ENCODE measurements around the gene LRRC32.

Gene LRRC32

DNA sequence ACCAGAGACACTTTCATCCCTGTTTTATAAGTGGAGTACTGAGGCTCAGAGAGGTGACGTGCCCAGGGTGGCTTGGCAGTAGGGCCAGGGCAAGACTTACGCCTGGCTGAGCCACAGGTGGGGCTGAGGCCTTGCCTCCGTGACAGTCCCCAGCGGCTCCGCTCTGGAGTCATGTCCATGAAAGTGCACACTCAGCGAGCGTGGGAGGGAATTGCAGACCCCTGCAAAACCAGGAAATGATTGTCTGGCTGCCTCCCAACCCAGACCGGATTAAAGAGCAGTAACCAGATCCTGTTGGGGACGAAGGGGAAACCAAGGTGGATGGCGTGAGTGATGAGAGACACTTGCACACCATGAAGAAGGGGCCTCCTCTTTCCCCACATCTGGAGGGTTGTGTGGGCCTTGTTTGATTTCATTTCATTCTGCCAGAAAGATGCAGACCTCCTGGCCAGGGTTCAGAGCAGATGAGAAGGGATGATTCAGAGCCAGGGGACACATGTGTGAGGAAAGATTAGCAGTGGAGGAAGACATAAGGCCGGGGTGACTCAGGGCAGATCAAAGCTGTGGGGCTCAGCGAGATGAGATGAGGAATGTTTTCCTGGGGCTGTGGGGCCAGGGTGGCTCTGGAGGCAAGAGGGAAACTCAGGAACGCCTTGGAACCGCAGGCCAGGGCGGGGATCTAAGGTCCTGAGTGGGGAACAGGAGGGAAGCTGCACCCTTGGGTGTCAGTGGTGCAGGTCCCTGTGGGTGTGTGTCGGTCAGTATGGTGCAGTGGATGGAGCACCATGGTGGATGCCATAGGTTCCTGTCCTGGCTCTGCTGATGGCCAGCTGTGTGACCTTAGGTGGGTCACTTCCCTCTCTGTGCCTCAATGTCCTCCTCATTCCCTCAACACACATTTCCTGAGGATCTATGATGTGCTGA lies 29.9 kb upstream of the LRRC32 start:
- no peak for DNase-seq (ENCODE audit: low read depth in 2 of 2)

DNA sequence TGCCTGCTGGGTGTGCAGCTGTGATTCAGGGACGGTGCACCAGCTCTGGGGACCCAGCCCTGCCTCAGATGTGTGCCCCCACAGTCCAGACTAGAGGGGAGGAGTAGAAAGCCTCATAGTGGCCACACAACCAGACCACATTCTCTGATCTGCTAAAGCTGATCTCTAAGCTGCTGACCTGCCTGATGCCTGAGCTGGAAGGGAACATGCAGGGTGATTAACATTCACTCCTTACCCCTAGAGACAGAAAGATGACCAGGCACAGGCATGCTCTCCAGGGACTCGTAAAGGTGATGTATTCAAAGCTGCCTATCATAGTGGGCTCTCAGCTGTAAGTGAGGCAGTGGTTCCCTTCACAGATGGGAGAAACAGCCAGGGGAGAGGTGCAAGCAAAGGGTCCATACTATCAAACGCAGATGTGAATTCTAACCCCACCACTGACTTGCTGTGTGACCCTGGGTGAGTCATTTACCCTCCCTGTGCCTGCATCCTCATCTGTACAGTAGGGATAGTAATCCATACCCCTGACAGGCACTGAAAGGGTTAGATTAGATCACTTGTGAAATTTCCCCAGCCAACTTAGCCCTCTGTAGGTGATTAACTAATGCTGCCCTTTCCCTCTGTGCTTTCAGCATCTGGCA lies 29.0 kb upstream of the LRRC32 start:
- no peak for DNase-seq (ENCODE audit: low read depth in 2 of 2)

DNA sequence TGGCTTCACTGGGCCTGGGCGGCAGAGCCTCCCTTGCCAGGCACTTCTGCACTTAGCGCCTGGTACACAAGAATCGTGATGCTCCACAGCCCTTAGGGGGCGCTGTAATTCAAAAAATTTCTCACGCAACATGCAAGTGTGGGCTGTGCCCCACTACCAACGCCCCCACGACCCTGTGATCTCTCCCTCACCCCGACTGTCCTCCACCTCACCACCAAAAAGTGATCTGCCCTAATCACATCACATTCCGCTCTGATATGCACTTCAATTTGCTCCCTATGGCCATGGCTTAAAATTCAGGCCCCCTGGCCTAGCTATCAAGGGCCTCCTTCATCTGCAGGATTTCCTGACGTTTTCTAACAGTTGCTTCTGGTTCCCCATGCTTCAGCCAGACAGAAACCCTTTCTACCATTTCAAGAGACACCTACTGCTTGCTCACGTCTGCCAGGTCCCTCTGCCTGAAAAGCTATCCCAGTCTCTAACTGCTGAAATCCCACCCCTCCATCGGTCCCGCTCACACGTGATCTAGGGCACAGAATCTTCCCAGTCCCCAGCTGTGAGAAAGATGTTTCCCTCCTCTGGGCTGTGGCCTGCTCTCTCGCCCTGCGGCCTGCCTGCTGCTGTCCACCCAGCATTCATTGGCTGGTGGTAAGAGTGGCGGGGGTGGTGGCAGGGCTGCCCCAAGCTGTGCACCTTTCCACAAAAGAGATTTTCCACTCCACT lies 27.9 kb upstream of the LRRC32 start:
- no peak for DNase-seq (ENCODE audit: low read depth in 2 of 2)

DNA sequence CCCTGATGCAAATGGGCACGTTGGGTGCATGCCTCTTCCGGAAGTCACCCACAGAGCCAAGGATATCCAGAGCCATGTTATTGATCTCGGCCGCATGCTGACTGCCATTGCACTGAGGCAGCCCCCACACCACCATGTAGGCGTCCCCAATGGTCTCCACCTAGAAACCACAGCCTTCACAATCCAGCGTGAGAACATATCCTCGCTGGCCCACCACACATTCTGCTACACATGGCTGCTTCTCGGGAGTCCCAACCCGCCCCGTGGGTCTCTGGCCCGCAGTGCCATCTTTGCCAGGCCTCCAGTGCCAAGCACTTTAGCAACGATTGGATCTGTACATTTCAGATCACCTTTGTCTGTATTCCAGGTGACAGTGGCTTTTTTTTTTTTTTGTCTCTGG lies 26.2 kb upstream of the LRRC32 start:
- DNase-seq (ENCODE audit: low read depth in 2 of 2), result no peak

DNA sequence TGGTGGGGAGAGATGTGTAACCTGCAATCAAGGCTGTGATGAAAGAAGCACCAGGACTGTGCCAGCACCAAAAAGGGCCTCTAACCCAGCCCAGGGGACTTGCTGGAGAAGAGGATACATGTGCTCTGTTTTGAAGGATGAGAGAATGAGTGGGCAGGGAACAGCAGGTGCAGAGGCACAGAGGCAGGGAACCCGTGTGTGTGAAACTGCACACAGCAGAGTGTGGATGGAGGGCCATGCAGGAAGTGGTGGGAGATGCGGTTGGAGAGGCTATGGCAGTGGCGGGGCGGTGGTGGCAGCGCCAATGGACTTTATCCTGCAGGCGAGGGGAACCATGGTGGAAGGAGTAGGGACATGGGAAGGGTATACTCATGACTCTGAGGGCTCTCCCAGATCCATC lies 25.2 kb upstream of the LRRC32 start:
- no peak for DNase-seq (ENCODE audit: low read depth in 2 of 2)

DNA sequence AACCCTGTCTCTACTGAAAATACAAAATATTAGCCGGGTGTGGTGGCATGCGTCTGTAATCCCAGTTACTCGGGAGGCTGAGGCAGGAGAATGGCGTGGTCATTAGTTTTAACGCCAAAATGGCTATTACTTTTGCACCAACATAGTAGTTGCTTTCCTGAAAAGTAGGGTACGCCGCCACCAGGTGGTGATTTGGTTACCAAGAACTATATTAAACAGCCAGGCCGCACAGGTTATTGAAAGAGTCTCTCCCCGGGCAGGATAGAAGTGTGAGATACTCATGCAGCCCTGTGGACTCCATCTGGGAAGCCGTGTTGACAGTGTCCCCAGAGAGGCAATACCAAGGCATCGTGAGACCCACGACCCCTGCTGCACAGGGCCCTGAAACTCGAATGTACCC lies 24.6 kb upstream of the LRRC32 start:
- no peak for DNase-seq (ENCODE audit: low read depth in 2 of 2)

DNA sequence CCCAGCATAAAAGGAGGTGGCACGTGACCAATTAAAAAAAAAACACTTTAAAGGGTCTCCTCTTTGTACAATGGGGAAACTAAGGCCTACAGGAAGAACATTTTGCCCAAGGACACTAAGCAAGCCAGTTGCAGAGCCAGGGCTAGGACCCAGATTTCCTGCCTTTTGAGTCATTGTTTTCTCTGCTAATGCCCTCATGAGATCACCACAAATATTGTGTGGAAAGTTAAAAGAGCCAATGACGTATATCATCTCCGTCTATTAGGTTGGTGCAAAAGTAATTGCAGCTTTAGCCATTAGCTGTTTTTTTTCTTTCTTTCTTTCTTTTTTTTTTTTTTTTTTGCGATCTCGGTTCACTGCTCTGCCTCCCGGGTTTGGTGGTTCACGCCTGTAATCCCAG lies 24.1 kb upstream of the LRRC32 start:
- no peak for DNase-seq (ENCODE audit: low read depth in 2 of 2)

DNA sequence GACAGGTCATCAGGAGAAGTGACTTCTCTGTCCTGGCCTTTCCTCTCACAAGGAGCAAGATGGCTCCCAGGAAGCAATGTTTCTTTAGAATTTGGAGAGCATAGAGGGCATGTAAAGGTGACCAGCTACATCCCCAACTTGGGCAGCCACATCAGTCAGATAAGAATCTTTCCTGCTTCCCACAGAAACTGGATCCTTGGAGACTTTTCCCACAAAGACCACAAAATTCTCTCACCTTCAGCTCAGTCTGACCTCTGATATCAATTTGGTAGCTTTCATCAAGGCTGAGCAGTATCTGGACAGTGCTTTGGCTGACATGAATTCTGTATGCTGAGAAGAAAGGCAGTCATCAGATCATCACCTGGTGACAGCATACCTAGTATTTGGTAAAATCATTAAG lies 23.3 kb upstream of the LRRC32 start:
- no peak for DNase-seq (ENCODE audit: low read depth in 2 of 2)

DNA sequence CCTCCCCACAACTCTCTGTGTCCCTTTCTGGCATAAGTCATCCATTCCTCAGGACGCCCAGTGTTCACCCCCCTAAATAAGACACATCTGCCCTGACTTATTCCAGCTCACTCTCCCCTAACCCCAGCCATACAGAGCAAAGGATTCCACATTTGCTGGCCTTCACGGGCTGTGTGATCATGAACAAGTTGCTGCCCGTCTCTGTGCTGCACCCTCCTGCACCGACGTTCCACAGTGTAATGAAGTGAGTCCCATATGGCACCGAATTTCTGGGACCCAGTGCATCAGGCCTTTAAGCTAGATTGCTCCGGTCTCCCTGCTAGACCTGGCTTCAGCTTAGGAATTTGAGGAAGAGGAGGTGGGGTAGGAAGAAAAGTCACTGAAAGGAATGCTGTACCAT lies 22.4 kb upstream of the LRRC32 start:
- no peak for DNase-seq (ENCODE audit: low read depth in 2 of 2)

DNA sequence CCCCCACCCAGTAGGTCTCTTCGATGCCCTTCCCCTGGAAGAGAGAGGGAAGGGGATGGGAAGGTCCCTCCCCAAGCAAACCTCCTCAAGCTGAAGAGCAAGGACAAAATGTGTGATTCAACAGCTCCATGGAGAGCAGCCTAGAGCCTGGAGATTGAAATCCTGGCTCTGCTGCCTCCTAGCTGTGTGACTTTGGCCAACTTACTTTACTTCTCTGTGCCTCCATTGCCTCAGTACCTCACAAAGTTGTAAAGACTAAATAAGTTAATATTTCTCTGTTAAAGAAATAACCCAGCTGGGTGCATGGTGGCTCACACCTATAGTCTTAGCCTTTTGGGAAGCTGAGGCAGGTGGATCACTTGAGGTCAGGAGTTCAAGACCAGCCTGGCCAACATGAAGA lies 21.1 kb upstream of the LRRC32 start:
- DNase-seq (ENCODE audit: low read depth in 2 of 2), result no peak

DNA sequence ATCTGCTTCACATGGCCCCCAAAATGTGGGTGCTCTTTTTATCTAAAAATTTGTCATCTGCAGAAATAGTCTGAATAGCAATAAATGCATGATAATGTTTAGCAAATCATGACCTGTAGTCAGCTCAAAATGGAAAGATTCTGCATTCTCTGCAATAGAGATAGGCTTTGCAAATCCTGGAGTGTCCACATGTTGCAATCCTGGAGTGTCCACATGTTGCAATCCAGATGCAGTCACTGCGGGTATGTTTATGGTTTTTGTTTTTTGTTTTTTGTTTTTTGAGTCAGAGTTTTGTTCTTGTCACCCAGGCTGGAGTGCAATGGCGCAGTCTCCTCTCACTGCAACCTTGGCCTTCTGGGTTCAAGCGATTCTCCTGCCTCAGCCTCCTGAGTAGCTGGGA lies 20.2 kb upstream of the LRRC32 start:
- DNase-seq (ENCODE audit: low read depth in 2 of 2), result no peak

DNA sequence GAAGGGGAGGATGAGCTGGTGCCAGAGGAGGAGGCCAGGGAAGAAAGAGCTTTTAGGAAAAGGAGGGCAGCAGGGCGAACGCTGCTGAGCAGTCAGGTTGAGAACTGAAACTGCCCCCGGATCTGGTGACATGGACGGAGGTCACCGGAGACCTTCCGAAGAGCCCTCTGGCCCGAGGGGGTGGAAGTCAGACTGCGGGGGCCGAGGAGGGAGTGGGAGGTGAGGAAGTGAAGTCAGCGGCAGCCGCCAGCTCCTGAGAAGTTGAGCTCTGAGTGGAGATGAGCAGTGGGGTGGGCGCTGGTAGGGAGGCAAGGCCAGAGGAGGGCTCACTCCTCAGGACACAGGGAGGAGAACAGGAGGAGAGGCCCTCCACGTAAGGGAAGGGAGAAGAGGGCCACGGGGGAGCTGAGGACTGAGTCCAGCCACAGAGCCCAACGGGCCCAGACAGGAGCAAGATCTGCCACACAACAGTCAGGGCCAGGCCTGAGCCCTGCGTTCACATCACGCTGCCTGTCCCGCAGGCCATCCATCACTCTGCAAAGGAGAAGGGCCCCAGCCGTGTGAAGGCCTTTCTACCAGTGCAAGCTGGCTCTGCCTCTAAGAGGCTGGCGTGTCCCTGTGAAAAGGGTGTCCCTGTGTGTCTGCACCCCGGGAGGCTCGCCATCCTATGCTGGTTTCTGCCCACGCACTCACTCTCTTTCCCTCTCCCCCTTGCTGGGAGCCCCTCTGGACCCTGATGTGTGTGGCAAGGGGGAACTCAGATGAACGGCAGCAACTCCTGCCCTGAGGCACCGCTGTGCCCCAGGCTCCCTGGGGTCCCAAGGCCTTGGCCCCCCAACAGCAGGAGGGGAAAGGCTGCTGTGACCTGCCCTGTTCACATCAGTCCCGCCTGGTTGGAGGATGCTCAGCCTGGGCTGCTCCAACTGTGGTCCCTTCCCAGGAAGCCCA lies 19.0 kb upstream of the LRRC32 start:
- DNase-seq (ENCODE audit: low read depth in 2 of 2), result no peak

DNA sequence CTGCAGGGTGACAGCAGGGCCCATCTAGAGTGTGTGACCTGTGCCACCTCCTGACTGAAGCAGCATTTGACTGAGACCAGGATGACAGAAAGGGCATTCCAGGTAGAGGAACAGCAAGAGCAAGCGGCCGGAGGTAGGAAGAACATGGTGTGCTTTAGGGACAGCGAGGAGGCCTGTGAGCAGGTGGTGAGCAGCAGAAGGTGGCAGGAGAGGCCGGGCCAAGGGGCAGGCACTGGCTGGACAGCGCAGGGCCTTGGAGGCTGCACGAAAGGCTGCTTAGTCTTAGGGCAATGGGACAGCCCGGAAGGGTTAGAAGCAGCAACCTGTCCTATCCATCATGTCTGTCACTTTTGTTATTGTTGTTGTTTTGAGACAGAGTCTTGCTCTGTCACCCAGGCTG lies 17.6 kb upstream of the LRRC32 start:
- DNase-seq (ENCODE audit: low read depth in 2 of 2), result no peak

DNA sequence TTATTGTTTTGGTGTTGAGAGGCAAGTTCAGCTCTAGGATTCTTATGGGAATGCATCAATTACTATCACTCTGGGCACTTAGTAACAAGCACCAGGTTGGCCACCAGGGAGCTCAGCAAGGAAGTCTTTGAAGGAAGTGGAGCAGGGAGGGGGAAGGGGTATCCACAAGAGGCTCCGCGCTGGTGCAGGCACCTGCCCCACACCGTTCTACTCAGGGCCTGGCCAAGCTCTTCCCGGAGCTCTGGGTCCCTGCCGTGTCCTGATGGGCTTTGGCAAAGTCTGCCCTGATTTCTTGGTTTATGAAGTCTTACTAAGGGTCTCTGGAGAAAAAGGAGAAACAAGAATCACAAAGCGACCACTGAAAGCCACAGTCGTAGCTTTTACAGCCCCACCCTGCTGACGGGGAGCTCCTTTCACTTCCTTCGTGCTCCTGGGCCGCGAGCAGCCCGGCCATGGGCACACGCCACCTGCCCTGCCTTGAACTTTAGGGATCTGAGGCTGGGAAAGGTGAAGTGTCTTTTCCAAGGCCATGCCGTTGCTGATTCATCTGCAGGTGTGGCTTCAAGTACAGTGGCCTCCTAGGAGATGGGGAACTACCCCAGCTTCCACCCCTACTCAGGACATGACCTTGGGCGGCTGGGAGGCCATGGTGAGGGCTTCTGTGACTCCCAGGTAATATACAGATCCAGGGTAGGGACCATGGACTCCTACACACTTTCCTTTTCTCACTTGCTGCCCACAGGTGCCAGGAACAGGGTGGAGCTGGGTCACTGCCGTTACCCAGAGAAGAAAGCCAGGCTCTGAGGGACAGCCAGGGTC lies 15.9 kb upstream of the LRRC32 start:
- DNase-seq (ENCODE audit: low read depth in 2 of 2), result no peak

DNA sequence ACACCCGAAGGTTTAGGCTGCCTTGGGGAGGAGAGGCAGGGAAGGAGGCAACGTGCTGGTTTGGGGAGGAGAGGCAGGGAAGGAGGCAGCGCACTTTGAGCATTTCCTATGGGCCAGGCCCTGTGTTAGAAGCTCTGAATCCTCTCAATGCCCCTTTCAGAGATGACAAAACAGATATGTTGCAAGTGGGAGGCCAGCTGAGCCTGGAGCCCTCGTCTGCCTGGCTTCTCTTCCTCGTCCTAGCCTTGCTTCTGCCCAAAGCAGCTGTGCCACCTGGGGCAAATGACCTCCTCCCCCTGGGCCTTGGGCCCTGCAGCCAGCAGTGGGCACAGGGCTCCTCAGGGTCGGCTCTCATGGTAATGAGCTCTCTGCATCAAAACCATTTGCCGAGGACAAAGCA lies 15.3 kb upstream of the LRRC32 start:
- no peak for DNase-seq (ENCODE audit: low read depth in 2 of 2)

DNA sequence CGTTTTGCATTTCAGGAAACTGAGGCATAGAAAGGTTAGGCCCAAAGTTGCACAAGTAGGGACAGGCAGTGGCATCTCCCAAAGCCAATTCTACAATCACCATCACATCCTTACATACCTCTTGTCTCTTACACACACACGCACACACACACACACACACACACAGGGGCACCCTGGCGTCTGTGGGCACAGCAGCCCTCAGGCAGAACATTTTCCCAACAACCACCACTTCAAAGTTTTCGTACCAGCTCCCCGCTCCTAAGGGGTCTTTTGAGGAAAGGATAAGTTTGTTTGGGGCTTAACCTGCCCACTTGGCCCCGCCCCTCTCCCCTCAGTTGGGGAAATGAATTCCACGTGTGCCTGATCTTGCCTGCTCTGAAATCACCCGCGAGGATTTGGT lies 14.7 kb upstream of the LRRC32 start:
- no peak for DNase-seq (ENCODE audit: low read depth in 2 of 2)

DNA sequence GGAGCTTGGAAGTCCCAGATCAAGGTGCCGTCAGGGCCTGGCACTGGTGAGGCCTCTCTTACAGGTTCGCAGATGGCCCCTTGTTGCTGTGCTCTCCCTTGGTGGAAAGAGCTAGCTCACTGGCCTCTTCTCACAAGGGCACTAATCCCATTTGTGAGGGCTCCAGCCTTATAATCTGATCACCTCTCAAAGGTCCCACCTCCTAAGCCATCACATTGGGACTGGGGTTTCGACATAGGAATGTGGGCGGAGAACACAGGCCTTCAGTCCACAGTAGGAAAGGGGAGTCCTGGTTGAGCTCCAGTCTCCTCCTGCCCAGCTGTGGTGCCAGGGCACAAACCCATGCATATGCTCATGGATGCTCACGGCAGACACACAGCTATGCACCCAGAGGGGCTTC lies 14.0 kb upstream of the LRRC32 start:
- DNase-seq (ENCODE audit: low read depth in 2 of 2), result no peak

DNA sequence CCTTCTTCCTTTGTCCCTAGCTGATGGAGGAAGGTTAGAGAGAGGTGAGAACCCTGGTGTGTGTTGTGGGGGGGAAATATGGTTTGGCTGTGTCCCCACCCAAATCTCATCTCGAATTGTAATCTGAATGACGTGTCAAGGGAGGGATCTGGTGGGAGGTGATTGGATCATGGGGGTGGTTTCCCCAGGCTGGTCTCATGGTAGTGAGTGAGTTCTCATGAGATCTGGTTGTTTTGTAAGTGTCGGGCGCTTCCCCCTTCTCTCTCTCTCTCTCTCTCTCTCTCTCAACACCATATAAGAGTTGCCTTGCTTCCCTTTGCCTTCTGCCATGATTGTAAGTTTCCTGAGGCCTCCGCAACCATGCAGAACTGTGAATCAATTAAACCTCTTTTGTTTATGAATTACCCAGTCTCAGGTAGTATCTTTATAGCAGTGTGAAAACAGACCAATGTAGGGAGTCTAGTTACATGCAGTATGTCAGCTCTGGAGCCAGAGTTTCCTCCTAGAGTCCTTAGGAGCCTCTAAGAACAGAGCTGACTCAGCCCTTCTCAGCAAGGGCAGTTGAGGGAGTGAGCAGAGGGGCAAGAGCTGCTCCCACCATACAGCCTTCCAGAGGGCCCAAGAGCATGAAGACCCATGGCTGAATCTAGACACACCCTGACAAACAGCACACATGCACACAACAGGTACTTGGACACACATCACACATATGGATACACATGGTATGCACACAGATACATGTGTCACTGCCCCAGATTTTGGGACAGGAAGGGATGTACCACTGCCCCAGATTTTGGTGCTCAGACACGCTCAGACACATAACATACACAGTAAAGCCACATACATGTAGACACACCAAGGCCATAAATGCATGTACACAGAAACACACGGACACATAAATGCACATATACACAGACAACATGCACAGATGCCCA lies 12.9 kb upstream of the LRRC32 start:
- DNase-seq (ENCODE audit: low read depth in 2 of 2), result no peak

DNA sequence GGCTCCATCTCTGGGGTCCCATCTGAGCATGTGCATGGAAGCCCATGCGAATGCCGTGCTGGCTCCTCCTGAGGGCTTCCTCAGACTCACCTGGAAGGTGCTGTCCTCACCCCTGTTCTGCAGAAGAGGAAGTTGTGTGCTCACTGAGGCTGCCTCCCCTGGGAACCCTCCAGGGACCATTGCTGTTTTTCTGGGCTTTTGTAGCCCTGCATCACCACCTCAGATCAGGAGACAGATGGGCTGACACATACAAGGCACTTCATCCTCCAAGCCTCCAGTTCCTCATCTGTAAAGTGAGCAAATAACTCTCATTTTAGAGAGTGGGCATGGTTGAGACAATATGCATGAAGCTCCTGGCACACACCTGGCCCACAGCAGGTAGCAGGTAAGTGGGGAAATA lies 12.1 kb upstream of the LRRC32 start:
- DNase-seq (ENCODE audit: low read depth in 2 of 2), result no peak

DNA sequence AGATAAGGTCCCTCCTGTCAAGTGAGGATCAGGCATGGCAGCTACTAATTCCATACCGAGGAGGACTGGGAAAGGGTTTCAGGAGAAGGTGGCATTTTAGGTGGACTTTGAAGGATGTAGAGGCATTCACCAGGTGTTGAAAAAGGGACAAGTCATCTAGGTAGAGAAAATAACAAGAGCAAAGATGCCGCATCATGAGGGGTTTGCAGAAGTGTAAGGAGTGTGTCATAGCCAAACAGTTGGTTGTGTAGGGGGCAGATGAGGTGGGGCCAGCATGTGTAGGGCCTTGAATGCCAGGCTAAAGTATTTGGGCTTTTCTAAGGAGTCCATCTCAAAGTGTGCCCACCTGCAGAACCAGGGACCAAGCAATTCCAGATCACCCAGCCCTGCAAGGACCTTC lies 11.6 kb upstream of the LRRC32 start:
- no peak for DNase-seq (ENCODE audit: low read depth in 2 of 2)
